OCI-LY7 (cell line): ENCODE measurements around the gene HES4. TPM values are rescaled to one million over a fixed set of nuclear protein-coding genes. Genes with fewer than 3 reads are reported as not detected.

Experiments used
- BruUV-seq: library from RNA; stranded (reverse); fragments of 400-500 nt; replicated peaks from 2 replicates; lab custom pipeline; 2021; lab: Mats Ljungman, UMichigan
- CTCF ChIA-PET: fragments of 300-600 bp; sonication (Branson Sonifier 250); formaldehyde crosslinking; loops from one replicate; lab custom pipeline; 2022; ENCODE audit warnings: antibody characterized with exemption; ENCODE audit not compliant: unreplicated experiment; lab: Charles Lee
- POLR2A ChIA-PET: fragments of 300-600 bp; sonication (Branson Sonifier 250); formaldehyde crosslinking; loops from one replicate; lab custom pipeline; 2022; ENCODE audit warnings: antibody characterized with exemption; lab: Charles Lee
- DNase-seq: peaks from one replicate; pipeline ENCODE4 v3.0.0-alpha.2; 2015; ENCODE audit warnings: low spot score
- H2AFZ ChIP-seq: fragments of 200-600 bp; sonication (generic), shearing (Covaris generic); 2 replicates; pipeline ENCODE4 v1.6.1; 2014; ENCODE audit warnings: mild to moderate bottlenecking, antibody characterized with exemption, low read length, moderate library complexity
- H3K27ac ChIP-seq: fragments of 200-600 bp; sonication (generic); 2 replicates; pipeline ENCODE4 v1.5.1; 2014; ENCODE audit warnings: mixed run types, low read depth, mild to moderate bottlenecking, moderate library complexity, low read length, inconsistent platforms; ENCODE audit not compliant: poor library complexity, severe bottlenecking
- H3K36me3 ChIP-seq: fragments of 200-600 bp; sonication (generic); 2 replicates; pipeline ENCODE4 v1.6.1; 2014; ENCODE audit warnings: mild to moderate bottlenecking, antibody characterized with exemption, low read length, moderate library complexity, mixed read lengths; ENCODE audit not compliant: insufficient read depth
- H3K4me1 ChIP-seq: fragments of 200-600 bp; sonication (generic); 2 replicates; pipeline ENCODE4 v1.5.1; 2014; ENCODE audit warnings: mild to moderate bottlenecking, low read length; ENCODE audit not compliant: insufficient read depth, poor library complexity, severe bottlenecking
- H3K4me2 ChIP-seq: fragments of 200-600 bp; sonication (generic); 2 replicates; pipeline ENCODE4 v1.6.1; 2014; ENCODE audit warnings: mild to moderate bottlenecking, low read length
- H3K4me3 ChIP-seq: fragments of 200-600 bp; sonication (generic); 2 replicates; pipeline ENCODE4 v1.5.1; 2014; ENCODE audit warnings: mild to moderate bottlenecking, low read depth, low read length; ENCODE audit not compliant: poor library complexity, severe bottlenecking
- H3K79me2 ChIP-seq: fragments of 200-600 bp; sonication (generic); 2 replicates; pipeline ENCODE4 v1.6.1; 2016; ENCODE audit warnings: low read depth, mild to moderate bottlenecking, low read length, moderate library complexity, mixed read lengths; ENCODE audit not compliant: insufficient read depth
- H3K9me2 ChIP-seq: fragments of 200-600 bp; sonication (generic); 2 replicates; pipeline ENCODE4 v1.6.1; 2016; ENCODE audit warnings: mild to moderate bottlenecking, low read length, mixed read lengths; ENCODE audit not compliant: insufficient read depth
- H3K9me3 ChIP-seq: fragments of 200-600 bp; sonication (generic); 2 replicates; pipeline ENCODE4 v1.6.1; 2014; ENCODE audit warnings: mild to moderate bottlenecking, mixed run types, low read length, mixed read lengths
- H4K20me1 ChIP-seq: fragments of 200-600 bp; sonication (generic); 2 replicates; pipeline ENCODE4 v1.6.1; 2014; ENCODE audit warnings: mild to moderate bottlenecking, antibody characterized with exemption, low read length, moderate library complexity, mixed read lengths; ENCODE audit not compliant: insufficient read depth
- EZH2phosphoT487 ChIP-seq: fragments of 200-600 bp; sonication (generic); IDR thresholded peaks from 2 replicates; pipeline ENCODE4 v1.6.1; 2018; ENCODE audit warnings: low read depth, borderline replicate concordance, mild to moderate bottlenecking, mixed run types, antibody characterized with exemption, low read length, moderate library complexity, mixed read lengths
- intact Hi-C: fragments of 100-400 bp; cut with micrococcal nuclease; formaldehyde crosslinking; loops from one replicate; pipeline ENCODE4 v1.10.0; 2022; ENCODE audit not compliant: unreplicated experiment
- total RNA-seq, 2 experiments: library from RNA; depleted of rRNA in 1 of 2; stranded (reverse); fragments of >200 nt in 1 of 2; shearing (Covaris generic) in 1 of 2; gene quantifications; 2 replicates each; pipeline ENCODE4 v1.2.3, GENCODE V29; 2014 to 2022
- TF ChIP-seq, protein P1 (sequence below): fragments of 200-600 bp; sonication (generic); conservative IDR thresholded peaks from 2 replicates; pipeline ENCODE4 v1.5.1; 2014; ENCODE audit warnings: mild to moderate bottlenecking, antibody characterized with exemption, low read length, moderate library complexity, mixed read lengths

Gene HES4
- total RNA-seq, 2 experiments from 2014 or later: not detected

DNA sequence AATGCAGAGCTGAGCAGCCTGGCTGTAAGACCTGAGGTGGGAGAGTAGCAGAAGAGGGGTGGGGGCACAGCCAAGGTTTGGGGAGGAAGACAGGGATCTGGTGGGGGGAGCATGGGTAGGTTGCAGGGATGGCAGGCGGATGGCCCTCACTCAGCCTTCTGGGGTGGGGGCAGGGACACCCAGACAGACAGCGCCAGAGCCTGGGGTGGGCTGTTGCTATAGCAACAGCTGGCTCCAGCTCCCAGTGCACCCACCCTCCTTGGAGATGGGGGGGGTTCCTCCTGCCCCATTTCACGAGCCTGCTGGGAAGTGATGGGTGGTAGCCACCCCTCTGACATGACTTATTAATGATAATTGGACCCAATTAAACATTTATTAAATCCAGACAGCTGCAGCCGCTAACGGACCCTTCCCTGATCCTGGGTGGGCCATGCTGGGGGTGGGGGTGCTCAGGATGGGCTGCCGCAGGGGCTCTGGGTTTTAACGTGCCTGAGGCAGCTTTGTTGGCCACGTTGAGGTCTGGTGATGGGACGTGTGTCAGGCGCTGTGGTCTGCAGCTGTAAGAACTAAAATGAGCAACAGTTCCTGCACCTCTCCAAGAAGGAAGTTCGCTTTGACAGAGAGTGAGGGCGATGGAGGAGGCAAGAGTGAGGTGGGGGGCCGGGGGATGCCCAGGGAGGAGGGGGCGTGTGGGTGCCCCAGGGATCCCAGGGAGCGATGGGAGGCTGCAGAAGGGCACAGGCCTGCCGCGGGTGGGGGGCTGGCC lies 39.4 kb upstream of the HES4 start:
- H3K4me1 ChIP-seq: peaks cover 15% of the 10 kb centered on the region
- no peak overlapping the region for H3K4me2 ChIP-seq
- TF ChIP-seq, protein P1, sequence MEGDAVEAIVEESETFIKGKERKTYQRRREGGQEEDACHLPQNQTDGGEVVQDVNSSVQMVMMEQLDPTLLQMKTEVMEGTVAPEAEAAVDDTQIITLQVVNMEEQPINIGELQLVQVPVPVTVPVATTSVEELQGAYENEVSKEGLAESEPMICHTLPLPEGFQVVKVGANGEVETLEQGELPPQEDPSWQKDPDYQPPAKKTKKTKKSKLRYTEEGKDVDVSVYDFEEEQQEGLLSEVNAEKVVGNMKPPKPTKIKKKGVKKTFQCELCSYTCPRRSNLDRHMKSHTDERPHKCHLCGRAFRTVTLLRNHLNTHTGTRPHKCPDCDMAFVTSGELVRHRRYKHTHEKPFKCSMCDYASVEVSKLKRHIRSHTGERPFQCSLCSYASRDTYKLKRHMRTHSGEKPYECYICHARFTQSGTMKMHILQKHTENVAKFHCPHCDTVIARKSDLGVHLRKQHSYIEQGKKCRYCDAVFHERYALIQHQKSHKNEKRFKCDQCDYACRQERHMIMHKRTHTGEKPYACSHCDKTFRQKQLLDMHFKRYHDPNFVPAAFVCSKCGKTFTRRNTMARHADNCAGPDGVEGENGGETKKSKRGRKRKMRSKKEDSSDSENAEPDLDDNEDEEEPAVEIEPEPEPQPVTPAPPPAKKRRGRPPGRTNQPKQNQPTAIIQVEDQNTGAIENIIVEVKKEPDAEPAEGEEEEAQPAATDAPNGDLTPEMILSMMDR: no peak
- no peak for TF ChIP-seq EZH2phosphoT487
- BruUV-seq: no TSS peak
- no peak for DNase-seq
- ChIA-PET POLR2A (no interaction called here), CTCF (no interaction called here)
- H3K27ac ChIP-seq: no peak overlapping the region
- intact Hi-C loops: loop anchor here (10.0 kb wide), 2 partner anchors 55 to 195 kb away; partner anchors contain the start of genes B3GALT6, PERM1 and SDF4
- no peaks in the 10 kb centered on the region for H3K9me3 ChIP-seq
- no peaks in the 10 kb centered on the region for H4K20me1 ChIP-seq
- no peaks in the 10 kb centered on the region for H3K36me3 ChIP-seq
- H2AFZ ChIP-seq: no peak overlapping the region
- H3K9me2 ChIP-seq: no peaks in the 10 kb centered on the region
- no peak overlapping the region for H3K4me3 ChIP-seq
- no peaks in the 10 kb centered on the region for H3K79me2 ChIP-seq

GRCh38 chr1:1038694-1039093 lies 38.8 kb upstream of the HES4 start:
- Histone ChIP-seq H3K27ac (no peak overlapping the region), H2AFZ (no peak overlapping the region), H3K79me2 (no peaks in the 10 kb centered on the region), H3K9me3 (no peaks in the 10 kb centered on the region), H3K4me2 (no peak overlapping the region), H3K36me3 (no peaks in the 10 kb centered on the region), H3K4me1 (peaks cover 15% of the 10 kb centered on the region), H4K20me1 (no peaks in the 10 kb centered on the region), H3K4me3 (no peak overlapping the region), H3K9me2 (no peaks in the 10 kb centered on the region)
- TF ChIP-seq EZH2phosphoT487: no peak
- TF ChIP-seq, protein P1: no peak
- DNase-seq: peak; percentile 30
- intact Hi-C loops: loop anchor here (10.0 kb wide), 2 partner anchors 54 to 196 kb away; partner anchors contain the start of genes B3GALT6, PERM1 and SDF4
- ChIA-PET POLR2A (no interaction called here), CTCF (no interaction called here)
- BruUV-seq: no TSS peak
